Suprapubic skin (tissue), 3 donors: ENCODE data around the gene ANKRD29.

Source experiments
- EP300 ChIP-seq: sonication (generic); formaldehyde crosslinking; IDR thresholded peaks from one replicate; pipeline ENCODE4 v1.6.1; 2017; ENCODE audit warnings: antibody characterized with exemption
- POLR2A ChIP-seq, 2 donors: fragments of 450-650 bp; IDR thresholded peaks; one replicate each; pipeline ENCODE4 v1.6.1; 2017; ENCODE audit warnings: antibody characterized with exemption in 2 of 2, mild to moderate bottlenecking in 2 of 2, moderate library complexity in 2 of 2
- TF ChIP-seq, protein P1 (sequence below), 2 donors: fragments of 200-600 bp in 1 of 2; fragments of 450-650 bp in 1 of 2; sonication (generic) in 1 of 2; IDR thresholded peaks; one replicate each; pipeline ENCODE4 v1.5.1; 2016 to 2019; ENCODE audit warnings: antibody characterized with exemption in 2 of 2, mild to moderate bottlenecking in 1 of 2, moderate library complexity in 1 of 2

DNA sequence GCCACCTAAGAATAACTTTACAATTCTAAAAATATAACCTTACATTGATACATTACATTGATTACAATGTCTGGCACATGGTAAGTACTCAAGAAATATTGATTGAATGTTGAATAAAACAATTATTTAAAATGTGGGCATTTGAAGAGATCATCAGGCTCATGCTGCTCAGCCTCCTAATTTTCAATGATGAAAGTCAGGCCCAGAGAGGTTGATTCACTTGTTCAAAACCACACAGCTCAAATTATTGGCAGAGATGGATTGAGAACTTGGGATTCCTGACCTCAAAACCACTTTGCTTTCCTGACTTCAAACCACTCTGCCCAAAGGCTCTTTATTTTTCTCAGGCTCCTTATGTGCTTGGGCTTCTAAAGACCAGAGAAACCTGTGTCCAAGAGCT is 34.7 kb downstream of the ANKRD29 start:
- TF ChIP-seq POLR2A (IDR thresholded peaks at IDR 0.05) (no peak), EP300 (no peak)
- TF ChIP-seq, protein P1, sequence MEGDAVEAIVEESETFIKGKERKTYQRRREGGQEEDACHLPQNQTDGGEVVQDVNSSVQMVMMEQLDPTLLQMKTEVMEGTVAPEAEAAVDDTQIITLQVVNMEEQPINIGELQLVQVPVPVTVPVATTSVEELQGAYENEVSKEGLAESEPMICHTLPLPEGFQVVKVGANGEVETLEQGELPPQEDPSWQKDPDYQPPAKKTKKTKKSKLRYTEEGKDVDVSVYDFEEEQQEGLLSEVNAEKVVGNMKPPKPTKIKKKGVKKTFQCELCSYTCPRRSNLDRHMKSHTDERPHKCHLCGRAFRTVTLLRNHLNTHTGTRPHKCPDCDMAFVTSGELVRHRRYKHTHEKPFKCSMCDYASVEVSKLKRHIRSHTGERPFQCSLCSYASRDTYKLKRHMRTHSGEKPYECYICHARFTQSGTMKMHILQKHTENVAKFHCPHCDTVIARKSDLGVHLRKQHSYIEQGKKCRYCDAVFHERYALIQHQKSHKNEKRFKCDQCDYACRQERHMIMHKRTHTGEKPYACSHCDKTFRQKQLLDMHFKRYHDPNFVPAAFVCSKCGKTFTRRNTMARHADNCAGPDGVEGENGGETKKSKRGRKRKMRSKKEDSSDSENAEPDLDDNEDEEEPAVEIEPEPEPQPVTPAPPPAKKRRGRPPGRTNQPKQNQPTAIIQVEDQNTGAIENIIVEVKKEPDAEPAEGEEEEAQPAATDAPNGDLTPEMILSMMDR (IDR thresholded peaks at IDR 0.05) = no peak
